Measurements from ENCODE around the gene OXLD1. TPM values are rescaled to one million over a fixed set of nuclear protein-coding genes. Genes with fewer than 3 reads are reported as not detected.

The OXLD1 gene
- total RNA-seq, 1 donor from 2014 or later, result 26.6 TPM

DNA sequence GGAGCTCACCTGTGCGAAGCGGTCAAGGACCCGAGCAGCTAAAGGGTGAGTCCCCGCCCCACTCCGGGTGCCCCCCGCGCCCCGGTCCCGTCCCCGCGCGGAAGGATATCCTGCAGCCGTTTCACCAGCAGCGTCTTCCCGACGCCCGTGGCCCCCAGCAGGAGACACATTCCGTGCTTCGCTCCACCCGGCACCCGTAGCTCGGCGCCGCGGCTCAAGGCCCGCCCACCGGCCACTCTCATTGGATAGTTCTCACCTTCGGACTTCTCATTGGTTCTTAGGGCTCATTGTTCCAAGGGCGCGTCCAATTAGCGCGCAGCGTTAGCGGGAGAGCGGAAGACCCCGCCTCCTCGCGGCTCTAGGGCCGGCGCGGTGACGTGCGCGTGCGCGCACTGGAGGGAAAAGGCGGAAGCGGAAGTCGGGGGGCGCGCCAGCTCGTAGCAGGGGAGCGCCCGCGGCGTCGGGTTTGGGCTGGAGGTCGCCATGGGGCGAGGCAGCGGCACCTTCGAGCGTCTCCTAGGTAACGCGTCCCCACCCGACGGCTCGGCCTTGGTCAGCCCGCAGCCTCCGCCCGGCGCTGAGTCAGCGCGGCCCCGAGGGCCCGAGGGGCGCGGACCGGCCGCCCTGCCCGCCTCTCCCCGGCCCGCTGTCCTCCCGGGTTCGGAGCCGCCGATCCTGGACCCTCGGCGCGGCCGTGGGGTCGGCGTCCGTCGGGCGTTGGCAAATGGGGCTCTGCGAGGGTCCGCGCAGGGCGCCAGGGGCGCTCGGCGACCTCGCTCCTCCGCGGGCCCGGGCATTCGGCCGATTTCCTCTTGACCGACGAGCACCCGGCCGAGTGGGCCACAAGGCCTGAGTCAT, 17.4 kb upstream of the OXLD1 start, which contains the start of the genes ARL16 and HGS:
ARL16 (minus strand) TSS at position 214 of the 858 bp plus-strand sequence; CDS start at position 170, 44 bp downstream.
HGS (plus strand) TSS at position 428 of the 858 bp plus-strand sequence; CDS start at position 484, 56 bp downstream.
- peak; percentile 98 to 99 for DNase-seq (ENCODE audit: low read depth in 2 of 2)

DNA sequence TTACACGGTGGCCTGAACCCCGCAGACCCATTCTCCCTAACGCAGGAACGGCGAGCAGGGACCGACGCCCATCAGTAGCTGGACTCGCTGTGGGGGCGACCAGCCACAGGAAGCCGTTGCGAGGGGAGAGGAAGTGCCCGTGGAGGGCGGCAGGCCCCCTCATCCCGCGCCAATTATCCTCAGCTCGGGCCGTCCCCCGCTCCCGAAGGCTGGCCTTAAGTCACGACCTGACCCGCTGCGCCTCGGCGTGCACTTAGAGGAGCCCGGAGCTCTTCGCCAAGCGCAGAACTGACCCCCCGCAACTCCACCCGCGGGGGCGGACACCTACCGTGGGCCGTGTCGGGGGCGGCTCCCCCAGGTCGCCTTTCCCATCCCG, 16.8 kb upstream of the OXLD1 start:
- no peak for DNase-seq (ENCODE audit: low read depth in 2 of 2)

DNA sequence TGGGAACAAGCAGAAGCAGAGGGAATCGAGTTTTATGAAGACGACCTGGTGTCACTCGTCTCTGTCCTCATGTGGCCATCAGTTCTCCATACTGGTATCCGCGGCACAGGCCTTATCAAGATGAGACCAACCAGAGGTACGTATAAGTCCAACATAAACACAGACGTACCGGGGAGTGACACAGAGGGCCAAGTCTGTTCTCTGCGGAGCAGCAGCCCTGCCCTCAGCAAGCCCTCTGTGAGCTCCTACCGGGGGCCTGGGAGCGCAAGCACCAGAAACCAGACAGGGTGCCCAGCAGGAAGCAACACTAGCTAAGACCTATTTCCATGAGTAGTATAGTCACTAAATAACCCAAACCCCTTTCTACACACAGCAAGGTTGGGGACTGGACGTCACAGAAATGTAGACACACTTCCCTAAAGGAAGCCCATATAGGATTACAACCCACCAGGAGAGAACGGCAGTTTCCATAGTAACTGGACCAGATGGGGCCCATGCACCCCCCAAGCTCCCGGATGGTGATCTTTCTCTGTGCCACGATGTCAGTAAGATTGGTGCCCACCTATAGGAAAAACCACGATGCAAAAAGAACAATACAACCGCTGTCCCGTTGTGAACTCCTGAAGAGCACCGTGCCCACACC, 16.3 kb upstream of the OXLD1 start:
- DNase-seq (ENCODE audit: low read depth in 2 of 2), result peak in 1 of 2 donors; percentile 15

DNA sequence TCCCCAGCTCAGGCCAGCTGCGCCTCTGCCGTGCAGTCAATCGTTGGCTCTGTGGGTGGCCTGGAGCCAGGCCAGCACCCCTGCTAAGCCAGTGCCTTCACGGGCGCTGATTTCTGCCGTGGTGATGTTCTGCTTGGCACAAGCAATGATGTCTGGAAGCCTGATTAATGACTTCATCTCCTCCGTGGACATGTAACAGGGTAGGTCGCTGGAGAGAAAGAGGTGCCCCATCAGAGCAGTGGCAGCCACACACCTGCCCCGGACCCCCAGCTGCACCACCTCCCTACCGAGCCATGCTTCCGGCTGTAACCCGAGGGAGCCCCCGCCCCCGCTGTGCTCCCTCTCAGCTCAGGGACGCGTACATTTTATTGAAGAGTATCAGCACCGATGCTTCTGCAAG, 15.3 kb upstream of the OXLD1 start:
- no peak for DNase-seq (ENCODE audit: low read depth in 2 of 2)

DNA sequence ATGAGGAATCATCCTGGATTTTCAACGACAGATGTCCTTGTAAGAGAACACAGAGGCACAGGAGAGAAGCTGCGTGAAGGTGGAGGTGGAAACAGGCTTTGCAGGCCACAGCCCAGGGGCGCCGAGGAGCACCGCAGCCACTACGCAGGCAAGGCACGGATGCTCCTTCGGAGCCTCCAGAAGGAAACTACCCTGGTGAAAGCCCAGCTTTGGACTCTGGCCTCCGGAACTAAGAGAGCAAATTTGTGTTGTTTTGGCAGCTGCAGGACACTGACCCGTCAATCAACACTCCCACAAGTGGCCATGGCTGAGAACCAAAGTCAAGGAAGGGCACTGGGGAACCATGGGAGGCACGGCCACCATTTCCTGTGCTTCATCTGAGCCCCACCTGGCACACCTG, 13.7 kb upstream of the OXLD1 start:
- no peak for DNase-seq (ENCODE audit: low read depth in 2 of 2)

DNA sequence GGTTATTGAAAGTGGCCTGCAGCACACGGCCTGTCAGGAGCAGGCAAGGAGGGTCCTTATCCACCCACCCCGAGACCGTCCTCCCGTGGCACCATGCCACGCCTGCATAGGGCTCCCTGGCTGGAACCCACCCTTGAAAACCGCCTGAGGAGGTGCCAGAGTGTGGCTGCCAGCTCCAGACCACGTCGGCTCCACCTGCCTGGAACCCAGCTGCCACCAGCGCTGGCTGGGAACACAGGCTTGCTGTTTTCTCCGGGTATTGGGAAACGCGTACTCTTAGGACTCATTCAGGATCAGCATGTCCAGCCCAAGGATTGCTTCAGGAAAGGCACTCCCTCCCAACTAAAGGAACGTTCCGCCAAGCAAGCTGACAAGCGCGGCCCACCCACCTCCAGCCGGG, 10.5 kb upstream of the OXLD1 start:
- no peak for DNase-seq (ENCODE audit: low read depth in 2 of 2)

DNA sequence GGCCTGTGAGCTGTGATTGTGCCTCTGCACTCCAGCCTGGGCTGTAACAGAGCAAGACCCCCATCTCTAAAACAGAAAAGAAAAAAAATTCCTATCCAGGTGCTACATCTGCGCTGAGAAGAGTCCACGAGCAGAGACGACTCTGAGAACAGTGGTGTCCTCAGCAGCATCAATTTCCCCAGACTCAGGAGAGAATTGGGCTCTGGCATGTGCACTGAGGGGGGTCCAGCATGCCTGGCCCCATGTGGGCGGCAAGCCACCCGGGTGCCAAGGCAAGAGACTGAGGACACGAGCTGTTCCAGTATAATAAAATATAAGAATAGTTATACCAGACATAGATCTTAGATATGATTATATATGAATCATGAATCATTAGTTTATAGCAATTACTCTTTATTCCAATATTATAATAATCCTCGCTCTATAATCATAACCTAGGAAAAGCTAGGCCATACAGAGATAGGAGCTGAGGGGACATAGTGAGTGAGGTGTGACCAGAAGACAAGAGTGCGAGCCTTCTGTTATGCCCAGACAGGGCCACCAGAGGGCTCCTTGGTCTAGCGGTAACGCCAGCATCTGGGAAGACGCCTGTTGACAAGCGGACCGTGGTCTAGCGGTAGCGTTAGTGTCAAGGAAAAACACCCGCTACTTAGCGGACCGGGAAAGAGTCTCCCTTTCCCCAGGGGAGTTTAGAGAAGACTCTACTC, 9.3 kb upstream of the OXLD1 start:
- peak in 1 of 2 donors; percentile 37 for DNase-seq (ENCODE audit: low read depth in 2 of 2)

DNA sequence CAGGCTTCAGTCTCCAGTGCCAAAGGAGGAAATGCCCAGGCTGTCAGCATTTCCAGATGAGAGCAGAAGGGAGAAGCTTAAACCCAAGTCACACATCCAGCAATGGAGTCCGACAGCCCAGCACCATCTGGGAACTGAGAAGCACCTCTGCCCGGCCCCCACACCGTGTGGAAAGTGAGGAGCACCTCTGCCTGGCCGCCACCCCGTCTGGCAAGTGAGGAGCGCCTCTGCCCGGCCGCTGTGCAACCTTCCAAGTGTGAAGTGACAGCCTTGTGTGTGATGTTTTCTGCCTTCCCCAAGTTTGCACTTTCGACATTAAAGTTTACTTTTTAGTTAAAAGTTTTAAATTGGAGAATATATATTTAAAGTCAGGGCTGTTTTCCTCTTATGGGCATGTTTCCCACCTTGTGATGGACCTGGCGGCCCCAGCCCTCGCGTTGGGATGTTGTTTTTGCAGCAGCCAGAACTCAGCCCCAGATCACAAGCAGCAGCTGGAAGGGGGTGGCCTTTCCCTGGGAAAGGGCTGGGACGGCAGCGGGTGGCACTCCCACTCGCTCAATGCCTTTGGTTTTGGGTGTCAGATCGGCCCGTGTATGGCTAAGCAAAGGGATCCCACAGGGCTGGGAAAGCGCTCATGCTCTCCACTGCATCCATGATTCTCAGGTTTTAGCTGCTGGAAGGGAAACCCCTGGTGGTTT, 7.3 kb upstream of the OXLD1 start:
- no peak for DNase-seq (ENCODE audit: low read depth in 2 of 2)

DNA sequence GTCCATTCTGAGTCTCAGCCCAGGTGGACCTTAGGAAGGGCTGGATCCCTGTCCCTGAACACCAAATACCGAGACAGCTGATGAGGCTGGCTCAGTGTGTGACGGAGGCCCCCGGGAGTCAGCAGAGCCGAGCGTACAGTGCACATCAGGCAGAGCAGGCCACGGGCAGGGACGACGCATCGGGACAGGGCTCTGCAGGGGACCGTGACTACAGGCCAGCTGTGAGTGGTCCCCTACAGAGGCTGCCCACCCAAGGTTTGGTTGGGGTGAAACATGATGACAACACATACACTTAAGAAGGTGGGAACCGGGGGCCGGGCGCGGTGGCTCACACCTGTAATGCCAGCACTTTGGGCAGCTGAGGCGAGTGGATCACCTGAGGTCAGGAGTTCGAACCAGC, 6.5 kb upstream of the OXLD1 start:
- no peak for DNase-seq (ENCODE audit: low read depth in 2 of 2)

DNA sequence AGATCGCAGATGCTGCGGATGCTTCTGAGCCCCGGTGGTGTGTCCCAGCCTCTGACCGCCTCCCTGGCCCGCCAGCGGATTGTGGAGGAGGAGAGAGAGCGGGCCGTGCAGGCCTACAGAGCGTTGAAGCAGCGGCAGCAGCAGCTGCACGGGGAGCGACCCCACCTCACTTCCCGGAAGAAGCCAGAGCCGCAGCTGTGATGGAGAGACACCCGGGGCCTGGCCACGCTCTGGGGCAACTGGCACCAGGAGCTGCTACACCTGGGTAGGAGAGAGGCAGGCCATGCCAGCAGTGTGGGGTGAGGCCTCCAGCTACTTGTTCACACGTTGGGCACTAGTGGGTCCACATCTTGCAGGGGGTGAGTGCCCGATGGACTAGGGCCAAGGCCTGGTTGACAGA, 6.1 kb upstream of the OXLD1 start:
- no peak for DNase-seq (ENCODE audit: low read depth in 2 of 2)

DNA sequence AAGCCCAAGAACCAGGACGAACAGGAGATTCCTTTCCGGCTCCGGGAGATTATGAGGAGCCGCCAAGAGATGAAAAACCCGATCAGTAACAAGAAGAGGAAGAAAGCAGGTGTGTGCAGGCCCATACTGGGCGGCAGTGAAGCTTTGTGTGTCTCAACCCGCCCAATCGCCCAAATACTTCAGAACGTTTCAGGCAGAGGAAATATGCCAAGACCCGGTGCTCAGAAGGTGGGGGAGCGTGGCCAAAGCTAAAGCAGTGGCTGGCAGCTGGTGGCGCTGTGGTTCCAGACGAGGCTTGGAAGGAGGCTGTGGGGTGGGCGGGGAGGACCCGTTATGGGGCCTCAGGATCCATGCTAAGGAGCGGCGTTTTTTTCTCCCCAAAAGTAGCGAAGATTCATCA, 1.3 kb upstream of the OXLD1 start:
- no peak for DNase-seq (ENCODE audit: low read depth in 2 of 2)

DNA sequence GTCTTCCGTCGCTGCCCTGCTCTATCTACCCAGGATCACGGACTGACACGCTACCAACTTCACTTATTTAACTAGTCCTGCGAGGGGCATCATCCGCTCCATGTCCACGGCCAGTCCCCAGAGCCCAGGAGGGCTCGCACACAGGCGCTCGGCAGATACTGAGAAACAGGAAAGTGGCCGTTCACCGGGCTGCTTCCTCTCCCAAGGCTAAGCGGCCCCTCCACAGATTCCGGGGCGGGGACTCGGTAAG, 388 bp downstream of the OXLD1 start:
- DNase-seq (ENCODE audit: low read depth in 2 of 2), result peak in 1 of 2 donors; percentile 69

DNA sequence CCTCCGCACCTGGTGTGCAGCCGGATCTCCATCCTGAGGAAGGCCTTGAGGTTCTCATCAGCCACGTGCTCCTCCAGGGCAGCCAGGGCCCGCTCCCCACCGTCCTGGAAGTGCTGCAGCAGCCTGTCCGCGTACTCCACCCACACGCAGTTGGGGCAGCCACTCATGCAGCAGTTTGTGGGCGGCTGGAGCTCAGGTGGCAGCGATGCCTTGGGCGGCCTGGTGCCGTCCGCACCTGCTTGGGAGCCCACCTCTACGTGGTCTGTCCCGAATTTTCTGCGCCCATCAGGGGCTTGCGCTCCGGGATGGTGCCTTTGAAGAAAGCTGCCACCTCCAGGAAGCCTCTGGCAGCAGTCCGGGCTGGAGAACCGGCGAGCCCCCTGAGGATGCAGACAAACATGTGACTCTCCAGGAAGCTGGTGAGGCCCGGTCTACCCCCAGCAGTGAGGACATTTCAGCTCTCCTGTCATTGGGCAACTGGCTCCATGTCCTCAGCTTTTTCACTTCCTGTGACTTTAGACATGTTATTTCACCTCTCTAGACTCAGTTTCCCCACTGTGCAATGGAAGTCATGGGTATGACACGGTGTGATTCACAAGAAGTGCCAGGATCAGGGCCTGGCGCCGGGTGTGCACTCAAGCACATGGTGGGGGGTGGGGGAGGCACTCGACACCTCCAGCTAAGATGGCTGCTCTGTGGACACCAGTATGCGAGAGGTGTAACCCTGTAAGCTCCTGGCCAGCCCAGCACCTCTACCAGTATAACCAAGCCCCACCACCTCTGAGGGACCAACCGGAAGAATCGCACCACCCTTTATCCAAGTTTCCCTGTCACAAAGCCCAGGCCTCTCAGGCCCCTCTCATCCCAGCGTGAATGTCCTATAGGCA, 957 bp downstream of the OXLD1 start:
- peak in 1 of 2 donors; percentile 31 for DNase-seq (ENCODE audit: low read depth in 2 of 2)

DNA sequence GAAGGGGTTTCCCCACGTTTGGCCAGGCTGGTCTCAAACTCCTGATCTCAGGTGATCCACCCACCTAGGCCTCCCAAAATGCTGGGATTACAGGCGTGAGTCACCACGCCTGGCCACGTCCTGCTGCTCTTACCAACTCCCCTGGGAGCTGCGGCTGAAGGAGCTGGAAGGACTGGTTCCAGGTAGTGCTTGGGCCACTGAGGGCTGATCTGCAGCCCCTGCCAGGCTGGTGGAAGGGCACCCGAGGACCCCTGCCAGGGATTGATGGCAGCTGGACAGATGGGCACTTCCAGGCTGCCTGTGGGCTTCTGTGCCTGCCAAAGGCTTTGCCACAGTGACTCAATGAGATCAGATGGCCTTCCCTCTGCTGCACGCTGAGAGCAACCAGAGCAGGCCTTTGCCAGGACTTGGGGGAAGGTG, 2.3 kb downstream of the OXLD1 start:
- DNase-seq (ENCODE audit: low read depth in 2 of 2), result no peak

DNA sequence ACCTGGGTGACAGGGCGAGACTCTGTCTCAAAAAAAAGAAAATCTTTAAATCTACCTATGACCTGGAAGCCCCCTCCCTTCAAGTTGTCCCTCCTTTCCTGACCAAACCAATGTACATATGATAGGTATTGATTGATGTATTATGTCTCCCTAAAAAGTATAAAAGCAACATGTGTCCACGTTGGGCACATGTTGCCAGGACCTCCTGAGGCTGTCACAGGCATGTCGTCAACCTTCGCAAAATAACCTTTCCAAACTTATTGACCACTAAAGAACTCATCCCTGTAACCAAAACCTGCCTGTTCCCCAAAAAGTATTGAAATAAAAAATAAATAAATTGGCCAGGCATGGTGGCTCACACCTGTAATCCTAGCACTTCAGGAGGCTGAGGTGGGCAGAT, 4.4 kb downstream of the OXLD1 start:
- DNase-seq (ENCODE audit: low read depth in 2 of 2), result no peak

DNA sequence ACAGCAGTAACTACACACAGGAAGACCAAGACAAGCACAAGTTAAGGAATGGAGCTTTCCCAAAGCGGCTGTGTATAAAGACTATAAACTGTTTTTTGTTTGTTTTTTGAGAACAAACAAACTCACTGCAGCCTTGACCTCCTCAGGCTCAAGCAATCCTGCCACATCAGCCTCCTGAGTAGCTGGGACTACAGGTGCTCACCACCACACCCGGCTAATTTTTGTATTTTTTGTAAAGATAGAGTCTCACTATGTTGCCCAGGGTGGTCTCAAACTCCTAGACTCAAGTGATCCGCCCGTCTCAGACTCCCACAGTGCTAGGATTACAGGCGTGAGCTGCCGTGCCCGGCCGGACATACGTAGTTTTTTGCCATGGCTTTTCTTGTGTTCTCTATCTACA, 6.0 kb downstream of the OXLD1 start:
- DNase-seq (ENCODE audit: low read depth in 2 of 2), result no peak

DNA sequence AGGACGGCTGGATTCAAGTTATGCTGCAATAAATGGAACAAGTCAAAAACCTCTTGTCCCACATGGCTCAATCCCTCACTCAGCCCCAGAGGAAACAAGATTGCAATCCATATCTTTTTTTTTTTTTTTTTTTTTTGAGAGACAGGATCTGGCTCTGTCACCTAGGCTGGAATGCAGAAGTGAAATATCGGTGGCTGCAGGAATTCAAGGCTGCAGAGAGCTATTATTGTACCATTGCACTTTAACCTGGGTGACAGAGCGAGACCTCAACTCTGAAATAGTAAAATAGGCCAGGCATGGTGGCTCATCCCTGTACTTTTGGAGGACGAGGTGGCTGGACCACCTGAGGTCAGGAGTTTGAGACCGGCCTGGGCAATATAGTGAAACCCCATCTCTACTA, 7.4 kb downstream of the OXLD1 start:
- DNase-seq (ENCODE audit: low read depth in 2 of 2), result no peak

DNA sequence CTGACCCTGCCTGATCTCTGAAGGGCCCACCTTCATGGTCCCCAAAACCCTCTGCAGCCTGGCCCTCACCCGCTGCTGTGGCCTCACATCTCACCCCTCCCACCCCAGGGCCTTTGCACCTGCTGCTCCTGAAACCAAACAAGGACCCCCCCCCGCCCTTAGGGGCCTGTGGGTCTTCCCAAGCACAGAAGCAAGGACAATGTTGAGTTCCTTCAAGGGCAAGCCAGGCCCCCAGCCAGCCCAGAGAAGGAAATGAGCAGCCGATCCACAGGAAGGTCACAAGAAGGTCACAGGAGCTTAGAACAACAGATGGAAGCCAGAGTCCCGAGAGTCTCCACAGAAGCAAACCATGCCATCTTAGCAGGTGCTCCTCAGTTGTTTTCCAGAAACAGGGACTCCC, 9.6 kb downstream of the OXLD1 start:
- peak in 1 of 2 donors; percentile 31 for DNase-seq (ENCODE audit: low read depth in 2 of 2)

DNA sequence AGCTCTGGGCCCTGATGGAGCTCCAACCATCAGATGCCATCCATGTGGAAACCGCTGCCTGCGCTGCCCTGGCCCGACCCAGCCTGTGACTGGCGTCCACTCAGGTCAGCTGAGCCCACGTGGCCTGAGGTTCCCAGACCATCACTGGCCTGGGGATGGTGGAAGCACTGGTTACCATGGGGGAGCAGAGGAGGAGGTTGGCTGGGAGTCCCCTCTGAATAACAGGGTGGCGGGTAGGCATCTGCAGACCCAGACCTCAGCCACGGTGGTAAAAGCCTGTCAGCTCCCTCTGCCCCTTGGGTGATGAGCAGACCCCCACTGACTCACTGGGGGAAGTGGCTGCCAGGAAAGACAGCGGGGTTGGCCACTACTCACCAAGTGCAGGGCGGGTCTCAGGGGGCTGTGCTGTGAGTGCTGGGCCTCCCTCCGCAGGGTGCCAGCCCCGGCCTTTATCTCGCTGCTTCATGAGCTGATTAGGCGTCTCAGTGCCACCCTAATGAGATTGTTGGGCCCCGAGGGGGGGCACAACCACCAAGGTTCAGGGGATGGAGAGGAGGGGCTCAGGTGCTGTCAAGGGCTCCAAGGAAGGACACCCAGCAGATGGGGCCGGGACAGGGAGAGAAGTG, 10.2 kb downstream of the OXLD1 start, which contains the start of gene PDE6G:
PDE6G (minus strand) TSS at position 425 of the 626 bp plus-strand sequence. CDS start 3,237 bp downstream, outside the sequence.
- no peak for DNase-seq (ENCODE audit: low read depth in 2 of 2)

Data from dermis microvascular lymphatic vessel endothelial cell (primary cell).